Fibroblast of skin of right quadriceps (primary cell): Measurements from ENCODE around the gene ARHGEF4.

ENCODE experiments used
- DNase-seq: peaks from one replicate; pipeline ENCODE4 v3.0.0-alpha.2; 2013

ARHGEF4 gene

DNA sequence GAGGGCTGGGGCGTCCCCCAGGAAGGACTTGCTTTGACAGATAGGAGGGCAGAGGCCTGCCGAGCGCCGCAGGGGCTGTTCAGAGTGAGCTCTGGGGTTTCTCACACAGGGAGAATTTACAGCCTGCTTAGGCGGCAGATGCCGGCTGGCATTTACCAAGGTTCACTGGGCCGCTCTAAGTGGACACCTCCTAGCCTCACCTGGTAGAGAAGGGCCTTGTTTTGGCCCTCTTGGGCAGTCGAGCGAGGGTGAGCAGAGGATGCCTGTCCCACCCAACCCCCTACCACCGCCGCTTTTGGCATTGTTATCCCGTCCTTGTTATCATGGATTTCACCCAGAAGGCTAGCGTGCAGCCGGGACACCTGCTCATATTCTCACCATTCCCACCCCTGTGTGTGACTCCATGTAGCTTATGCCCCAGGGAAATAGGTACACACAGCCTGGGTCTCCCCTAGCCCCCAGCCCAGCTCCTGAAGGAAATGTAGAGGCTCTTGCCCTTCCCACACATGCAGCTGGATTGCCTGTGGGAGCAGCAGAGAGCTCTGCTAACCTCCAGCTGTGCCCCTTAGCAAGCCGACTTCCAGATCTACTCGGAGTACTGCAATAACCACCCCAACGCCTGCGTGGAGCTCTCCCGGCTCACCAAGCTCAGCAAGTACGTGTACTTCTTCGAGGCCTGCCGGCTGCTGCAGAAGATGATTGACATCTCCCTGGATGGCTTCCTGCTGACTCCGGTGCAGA lies 204.1 kb downstream of the ARHGEF4 start:
- DNase-seq: no peak

- DNase-seq: no peak
Observed at GRCh38 chr2:131041402-131042147, 204.9 kb downstream of the ARHGEF4 start.

- DNase-seq: no peak
Observed at GRCh38 chr2:131042148-131042775, 205.5 kb downstream of the ARHGEF4 start.

DNA sequence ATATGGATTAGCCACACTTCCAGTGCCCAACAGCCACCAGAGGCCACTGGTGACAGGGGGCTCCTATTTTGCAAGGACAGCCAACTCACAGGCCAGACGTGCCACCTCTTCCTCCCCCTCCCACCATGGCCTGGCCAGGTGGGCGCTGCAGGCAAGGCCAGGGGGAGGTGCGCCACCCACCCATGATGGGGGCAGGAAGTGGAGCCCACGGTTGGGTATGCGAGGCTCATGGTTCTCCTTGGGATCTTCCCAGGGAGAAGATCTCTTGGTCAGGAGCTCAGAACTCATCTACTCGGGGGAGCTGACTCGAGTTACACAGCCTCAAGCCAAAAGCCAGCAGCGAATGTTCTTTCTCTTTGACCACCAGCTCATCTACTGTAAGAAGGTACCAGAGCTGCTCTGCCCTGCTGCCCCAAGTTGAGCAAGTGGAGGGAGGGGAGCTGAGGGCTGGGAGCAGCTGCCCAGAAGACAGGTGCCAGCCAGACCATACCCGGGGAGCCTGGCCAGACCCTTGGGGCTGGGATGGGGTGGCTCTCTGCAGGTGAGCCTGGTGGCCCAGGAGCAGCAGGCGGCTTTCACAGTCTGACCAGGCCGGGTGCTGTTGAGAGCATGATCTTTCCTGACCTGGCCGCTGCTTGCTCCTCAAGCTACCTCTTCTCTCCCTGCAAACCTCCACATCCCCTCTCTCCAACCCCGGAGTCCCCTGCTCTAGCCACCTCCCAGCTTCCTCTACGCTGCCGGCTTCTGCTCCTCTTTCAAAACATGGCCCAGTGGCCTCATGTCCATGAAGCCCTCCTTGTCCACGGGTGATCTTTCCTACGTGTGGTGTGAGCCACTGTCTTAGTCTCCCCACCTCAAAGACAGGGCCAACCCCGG lies 206.7 kb downstream of the ARHGEF4 start:
- DNase-seq: no peak

DNA sequence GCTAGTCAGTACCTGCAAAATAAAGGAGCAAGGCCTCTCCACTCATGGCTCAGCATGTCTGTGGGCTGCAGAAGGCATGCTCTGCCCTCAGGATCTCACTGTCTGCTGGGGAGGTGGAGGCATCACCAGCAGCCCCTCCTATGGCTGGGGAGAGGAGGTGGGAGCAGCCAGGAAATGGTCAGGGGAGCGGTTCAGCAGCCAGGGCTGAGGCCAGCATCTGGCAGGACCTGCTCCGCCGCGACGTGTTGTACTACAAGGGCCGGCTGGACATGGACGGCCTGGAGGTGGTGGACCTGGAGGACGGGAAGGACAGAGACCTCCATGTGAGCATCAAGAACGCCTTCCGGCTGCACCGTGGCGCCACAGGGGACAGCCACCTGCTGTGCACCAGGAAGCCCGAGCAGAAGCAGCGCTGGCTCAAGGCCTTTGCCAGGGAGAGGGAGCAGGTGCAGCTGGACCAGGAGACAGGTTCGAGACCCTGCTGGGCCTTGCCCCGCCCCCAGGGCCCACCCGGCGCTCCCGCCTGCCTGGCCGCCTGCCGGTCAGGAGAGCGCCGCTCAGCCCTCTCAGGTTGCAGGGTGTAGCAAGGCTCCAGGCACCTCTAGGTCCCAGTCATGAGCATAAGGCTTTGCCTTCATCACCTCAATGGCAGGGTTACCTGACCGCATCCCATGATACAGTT lies 207.5 kb downstream of the ARHGEF4 start:
- DNase-seq: no peak

GRCh38 chr2:131044757-131045150 lies 208.0 kb downstream of the ARHGEF4 start:
- DNase-seq: no peak

DNA sequence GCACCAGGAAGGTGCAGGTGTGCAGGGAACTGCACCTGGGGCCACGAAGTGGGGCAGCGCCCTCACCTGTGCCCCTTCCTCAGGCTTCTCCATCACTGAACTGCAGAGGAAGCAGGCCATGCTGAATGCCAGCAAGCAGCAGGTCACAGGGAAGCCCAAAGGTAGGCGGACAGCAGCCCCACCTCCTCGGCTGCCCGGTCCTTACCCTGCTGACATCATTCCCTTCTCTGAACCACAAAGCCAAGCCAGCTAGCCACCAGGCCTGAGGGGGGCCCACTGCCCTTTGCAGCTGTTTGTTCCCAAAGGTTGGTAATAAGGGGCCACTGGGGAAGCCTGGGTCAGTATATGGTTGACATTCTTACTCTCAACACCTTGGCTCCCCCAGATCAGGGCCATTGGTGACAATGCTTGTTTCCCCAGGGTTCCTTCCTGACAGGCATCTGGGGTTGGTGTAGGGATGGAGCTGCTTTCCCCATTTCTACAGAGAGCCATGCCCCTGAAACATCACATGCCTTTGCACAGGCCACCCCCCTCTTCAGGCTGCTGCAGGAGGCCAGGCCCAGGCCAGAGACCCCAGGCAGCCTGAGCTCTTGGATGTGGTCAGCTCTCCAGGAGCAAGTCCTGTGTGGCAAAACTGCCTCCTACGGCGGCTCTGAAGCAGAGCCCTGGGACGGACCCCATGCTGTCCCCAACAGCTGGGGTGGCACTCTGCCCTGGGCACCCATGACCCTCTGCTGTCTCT lies 208.7 kb downstream of the ARHGEF4 start:
- DNase-seq: no peak

DNA sequence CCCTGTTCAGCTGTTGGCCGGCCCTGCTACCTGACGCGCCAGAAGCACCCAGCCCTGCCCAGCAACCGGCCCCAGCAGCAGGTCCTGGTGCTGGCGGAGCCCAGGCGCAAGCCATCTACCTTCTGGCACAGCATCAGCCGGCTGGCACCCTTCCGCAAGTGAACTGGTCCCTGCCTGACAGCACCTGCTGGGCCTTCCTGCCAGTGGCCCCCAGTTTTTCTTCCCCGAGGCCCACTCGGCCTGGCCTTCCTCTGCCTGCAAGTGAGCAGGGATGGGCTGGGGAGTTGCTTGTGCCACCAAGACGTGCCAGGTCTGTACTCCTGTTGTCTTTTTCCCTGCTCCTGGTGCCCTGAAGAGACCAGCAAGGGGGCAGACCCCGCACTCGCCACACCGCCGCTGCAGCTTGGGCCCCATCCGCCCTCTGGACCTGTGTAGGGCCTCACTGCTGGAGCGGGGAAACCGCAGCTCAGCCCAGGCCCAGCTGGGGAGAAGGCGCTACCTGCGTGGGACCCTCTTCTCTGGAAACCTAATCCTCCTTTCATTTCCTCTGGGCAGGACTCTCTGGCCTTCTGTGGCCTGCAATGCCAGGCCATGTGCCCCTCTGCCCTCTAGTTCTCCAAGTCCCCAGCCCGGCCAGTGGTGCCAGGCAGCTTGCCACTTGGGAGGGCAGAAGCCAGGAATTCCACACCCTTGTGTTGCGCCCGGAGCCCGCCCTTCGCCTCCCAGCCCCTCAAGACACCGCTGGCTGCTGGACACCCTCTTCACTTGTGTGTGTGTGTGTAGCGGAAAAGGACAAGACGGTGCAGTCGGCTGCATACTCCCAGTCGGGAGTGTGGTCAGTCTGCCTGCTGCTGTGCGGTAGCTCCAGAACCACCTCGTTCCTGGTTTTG lies 209.6 kb downstream of the ARHGEF4 start:
- DNase-seq: no peak

DNA sequence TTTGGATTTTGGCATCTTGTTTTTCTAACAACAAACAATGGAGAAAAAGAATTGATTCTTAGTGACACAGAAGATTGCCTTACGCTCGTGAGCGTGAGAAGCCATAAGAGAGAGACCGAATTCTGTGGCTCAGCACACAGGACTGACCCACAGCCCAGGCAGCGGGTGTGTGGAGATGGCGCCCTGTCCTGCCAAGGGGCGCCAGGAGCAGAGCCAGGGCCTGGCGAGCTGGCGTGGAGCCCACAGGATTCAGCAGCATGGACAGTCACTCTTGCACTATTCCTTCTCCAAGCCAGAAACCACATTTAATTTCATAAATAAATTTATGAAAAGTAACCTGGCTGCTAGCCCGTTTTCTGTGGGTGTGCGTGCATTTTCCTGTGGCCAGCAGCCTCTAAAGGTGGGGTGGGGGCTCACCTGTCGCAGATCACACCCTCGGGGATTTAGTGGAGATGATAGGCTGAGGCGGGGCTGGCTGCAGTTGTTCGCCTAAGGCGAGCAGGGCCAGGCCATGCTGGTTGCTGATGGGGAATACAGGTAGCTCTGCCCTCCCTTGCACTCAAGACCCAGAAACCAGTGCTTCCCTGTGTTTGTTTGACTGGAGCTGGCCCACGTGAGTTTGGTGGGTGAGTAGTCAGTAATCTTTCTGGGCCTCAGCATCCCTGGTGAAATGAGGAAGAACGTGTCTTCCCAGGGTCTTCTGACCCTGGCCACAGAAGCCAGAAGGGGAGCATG lies 210.4 kb downstream of the ARHGEF4 start:
- no peak for DNase-seq

DNA sequence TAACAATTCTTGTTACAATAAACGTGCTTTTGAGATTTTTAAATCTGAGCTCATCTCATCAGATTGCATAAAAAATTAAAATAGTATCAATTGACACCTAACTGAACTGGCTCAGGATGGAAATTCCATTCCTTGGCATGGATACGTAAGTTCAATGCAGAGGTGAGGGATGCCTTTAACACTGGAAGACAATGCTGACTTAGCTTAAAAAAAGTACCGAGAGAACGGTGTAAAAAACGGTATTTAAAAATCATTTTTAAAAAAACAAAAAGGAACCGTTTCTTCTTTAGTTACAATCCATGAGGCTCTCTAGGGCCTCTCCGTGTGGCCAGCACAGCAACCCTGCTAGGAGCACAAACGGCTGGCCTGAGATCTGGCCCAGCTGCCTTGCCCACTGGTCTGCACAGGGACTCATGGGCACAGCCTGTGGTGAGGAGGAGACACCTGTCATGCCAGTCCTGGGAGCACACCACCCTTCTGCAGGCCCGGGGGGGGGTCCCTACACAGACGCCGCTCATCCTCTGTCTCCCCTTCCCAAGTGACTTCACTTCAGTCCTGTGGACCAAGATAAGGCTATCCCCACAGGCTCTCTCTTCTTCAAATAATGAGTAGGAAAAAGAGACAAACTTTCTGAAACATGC lies 211.3 kb downstream of the ARHGEF4 start:
- no peak for DNase-seq

GRCh38 chr2:131048641-131049040 lies 211.9 kb downstream of the ARHGEF4 start:
- DNase-seq: no peak

- DNase-seq: no peak
Observed at GRCh38 chr2:131049150-131049718, 212.5 kb downstream of the ARHGEF4 start.

GRCh38 chr2:131050896-131051295 lies 214.2 kb downstream of the ARHGEF4 start:
- DNase-seq: no peak

DNA sequence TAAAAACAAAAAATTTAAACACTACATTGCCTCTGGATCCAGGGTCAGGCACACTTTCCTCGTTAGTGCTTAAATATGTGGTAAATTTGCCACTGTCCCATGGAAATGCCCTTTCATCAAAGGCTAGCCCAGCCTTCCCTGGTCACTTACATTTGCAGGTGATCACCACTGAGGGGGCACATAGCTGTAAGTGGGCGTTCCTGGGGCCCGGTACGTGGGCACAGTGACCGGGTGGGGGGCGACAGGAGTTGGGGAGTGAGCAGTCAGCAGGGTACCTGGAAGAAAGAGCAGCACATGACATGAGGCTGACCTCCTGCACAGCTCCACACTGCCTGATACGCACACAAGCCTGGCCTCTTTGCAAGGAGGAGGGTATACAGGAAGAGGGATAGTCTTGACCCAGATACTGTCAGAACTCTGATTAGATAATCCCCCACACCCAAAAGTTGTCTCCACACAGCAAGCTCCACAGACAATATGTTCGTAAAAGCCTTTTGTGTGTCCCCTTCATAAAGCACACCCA lies 216.1 kb downstream of the ARHGEF4 start:
- no peak for DNase-seq

DNA sequence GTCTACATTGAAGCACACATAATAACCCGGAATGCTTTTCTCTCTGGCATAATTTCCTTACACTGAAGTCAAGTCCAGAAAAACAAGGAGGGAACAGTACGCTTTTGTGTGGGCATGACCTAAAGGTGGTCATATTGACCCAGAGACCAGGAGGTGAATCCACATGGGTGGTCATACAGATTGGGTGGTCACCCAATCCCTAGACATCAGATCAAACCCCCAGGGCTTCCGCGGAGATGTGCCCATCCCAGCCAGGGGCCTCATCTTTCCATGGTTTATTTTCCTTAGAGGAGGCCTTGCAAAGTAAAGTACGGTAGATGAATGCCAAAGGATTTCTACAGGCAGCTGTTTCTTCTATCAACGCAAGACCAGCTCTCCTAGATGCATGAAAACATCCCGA lies 217.8 kb downstream of the ARHGEF4 start:
- DNase-seq: no peak

DNA sequence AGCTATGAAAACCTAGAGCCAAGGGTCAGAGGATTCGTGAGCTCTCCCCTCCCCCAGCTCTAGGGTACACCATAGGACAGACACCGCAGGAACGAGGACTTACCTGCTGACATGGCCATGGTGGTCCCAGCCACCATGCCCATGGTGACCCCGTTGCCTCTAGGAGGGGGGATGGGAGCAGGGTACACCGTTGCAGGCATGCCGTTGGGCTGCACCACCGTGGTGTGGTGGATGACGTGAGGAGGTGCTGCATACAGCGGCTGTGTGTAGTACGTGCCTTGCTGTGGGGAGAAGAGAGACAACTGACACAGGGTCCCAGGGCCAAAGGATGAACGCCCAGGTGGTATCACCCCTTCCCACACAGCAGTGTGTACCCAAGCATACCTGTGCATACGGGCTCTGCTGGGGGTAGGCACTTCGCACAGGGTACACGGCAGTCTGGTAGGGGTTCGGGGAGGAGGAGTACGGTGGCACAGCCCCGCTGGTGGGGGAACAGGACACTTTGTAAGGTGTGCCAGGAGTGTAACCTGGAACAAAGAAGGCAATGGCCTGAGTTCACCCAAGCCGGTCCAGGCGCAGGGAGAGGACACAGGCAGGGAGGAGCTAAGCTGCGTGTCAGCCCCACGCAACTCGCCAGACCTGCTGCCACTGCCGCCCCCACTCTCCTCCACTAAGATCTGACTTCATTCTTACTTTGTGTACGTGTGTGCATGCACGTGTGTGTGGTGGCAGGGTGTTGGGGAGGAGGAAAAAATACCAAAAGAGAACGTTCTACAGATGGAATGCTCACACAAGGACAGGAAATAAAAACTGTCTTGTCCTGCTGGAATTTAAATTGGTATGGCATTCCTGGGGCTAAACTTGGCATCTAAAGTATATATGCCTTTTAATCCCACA lies 218.7 kb downstream of the ARHGEF4 start:
- DNase-seq: peak; percentile 75

- no peak for DNase-seq
Observed at GRCh38 chr2:131056204-131056931, 219.7 kb downstream of the ARHGEF4 start.
